RWPE2 (cell line): ENCODE measurements around the gene DNAJC10.

Experiments
- ATAC-seq: fragments of 200-7000 bp; cut with Tn5 transposase; 3 replicates; pipeline ENCODE4 v1.9.1; 2021; ENCODE audit warnings: low read depth
- DNase-seq: peaks from one replicate; pipeline ENCODE4 v3.0.0-alpha.2; 2020; ENCODE audit warnings: low spot score
- H3K27ac ChIP-seq: fragments of 450-650 bp; 2 replicates; pipeline ENCODE4 v1.5.1; 2017; ENCODE audit warnings: mild to moderate bottlenecking; ENCODE audit not compliant: poor library complexity, severe bottlenecking
- H3K27me3 ChIP-seq: fragments of 250-450 bp; sonication (Bioruptor Pico); 2 replicates; pipeline ENCODE4 v1.5.1; 2021; ENCODE audit warnings: mild to moderate bottlenecking, moderate library complexity; ENCODE audit not compliant: insufficient read depth, poor library complexity, severe bottlenecking
- H3K36me3 ChIP-seq: fragments of 250-450 bp; sonication (Bioruptor Pico); 2 replicates; pipeline ENCODE4 v1.5.1; 2020; ENCODE audit warnings: low read depth, mild to moderate bottlenecking, moderate library complexity
- H3K4me1 ChIP-seq: fragments of 250-450 bp; sonication (Bioruptor Pico); 2 replicates; pipeline ENCODE4 v1.5.1; 2021; ENCODE audit warnings: mild to moderate bottlenecking, moderate library complexity; ENCODE audit not compliant: insufficient read depth, poor library complexity, severe bottlenecking
- H3K4me3 ChIP-seq: fragments of 250-450 bp; sonication (Bioruptor Pico); 2 replicates; pipeline ENCODE4 v1.5.1; 2021; ENCODE audit warnings: mild to moderate bottlenecking, moderate library complexity; ENCODE audit not compliant: severe bottlenecking
- H3K9me3 ChIP-seq: fragments of 250-450 bp; sonication (Bioruptor Pico); 2 replicates; pipeline ENCODE4 v1.5.1; 2021; ENCODE audit warnings: mild to moderate bottlenecking, moderate library complexity; ENCODE audit not compliant: severe bottlenecking
- CTCF ChIP-seq: fragments of 450-650 bp; IDR thresholded peaks from one replicate; pipeline ENCODE4 v1.5.1; 2017; ENCODE audit warnings: mild to moderate bottlenecking, moderate library complexity; ENCODE audit not compliant: poor library complexity, severe bottlenecking

Gene DNAJC10

DNA sequence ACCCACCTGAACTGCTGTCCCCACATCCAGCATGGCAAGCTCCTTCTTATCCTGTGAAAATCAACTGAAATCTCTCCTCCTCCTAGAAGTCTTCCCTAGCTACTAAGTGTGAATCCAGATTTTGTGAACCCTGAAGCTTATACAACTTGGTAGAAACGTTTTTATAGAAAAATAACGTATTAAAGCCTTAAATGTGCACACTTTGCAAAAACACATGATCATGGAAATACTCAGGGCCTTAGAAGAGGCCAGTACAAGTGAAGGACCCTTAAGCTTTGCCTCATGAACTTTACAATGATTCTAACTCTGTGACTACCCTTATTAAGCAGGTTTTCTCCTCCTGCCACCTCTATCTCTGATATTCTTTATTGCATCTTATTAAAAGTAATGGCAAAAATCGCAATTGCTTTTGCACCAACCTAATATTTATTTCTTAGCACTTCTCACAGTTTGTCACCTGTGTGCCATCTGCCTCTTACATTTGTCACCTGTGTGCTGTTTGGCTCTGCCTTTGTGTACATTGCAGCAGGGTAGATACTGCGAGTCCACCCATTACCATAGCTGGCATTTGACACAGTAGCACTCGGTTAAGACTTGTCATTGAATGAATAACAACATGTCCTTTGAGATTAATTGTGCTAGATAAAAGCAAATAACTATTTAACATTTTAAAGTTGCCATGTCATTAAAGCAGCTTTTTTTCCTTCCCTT is 108.2 kb downstream of the DNAJC10 start:
- DNase-seq: no peak
- H3K4me3 ChIP-seq: no peak overlapping the region

DNA sequence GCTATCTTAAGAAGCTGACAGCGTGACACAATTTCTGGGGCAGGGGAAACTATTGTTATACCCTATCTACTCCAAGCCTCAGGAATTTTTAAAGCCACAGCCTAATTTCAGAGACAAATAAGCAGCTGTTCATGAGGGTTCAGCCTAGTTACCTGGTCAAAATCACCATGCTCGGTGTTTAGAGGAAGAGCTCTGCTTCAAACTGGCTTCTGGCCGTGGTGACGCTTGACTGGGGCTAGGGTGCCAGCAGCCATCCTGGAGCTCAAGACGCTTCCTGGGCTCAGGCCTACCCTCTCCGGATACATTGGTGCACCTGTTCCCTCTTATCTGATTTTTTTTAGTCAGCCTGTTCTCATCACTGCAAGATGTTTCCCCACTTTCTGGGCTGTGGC is 108.7 kb downstream of the DNAJC10 start:
- no peaks in the 10 kb centered on the region for H3K27me3 ChIP-seq
- TF ChIP-seq CTCF: no peak
- no peak for DNase-seq
- H3K4me1 ChIP-seq: no peaks in the 10 kb centered on the region
- ATAC-seq: no peak
- no peak overlapping the region for H3K27ac ChIP-seq
- H3K9me3 ChIP-seq: no peaks in the 10 kb centered on the region
- H3K36me3 ChIP-seq: no peaks in the 10 kb centered on the region
- no peak overlapping the region for H3K4me3 ChIP-seq

More for the DNA sequence above, 108.2 kb downstream of the DNAJC10 start:
- Histone ChIP-seq H3K36me3 (no peaks in the 10 kb centered on the region), H3K27me3 (no peaks in the 10 kb centered on the region), H3K27ac (no peak overlapping the region), H3K9me3 (no peaks in the 10 kb centered on the region), H3K4me1 (no peaks in the 10 kb centered on the region)
- no peak for TF ChIP-seq CTCF
- no peak for ATAC-seq

DNA sequence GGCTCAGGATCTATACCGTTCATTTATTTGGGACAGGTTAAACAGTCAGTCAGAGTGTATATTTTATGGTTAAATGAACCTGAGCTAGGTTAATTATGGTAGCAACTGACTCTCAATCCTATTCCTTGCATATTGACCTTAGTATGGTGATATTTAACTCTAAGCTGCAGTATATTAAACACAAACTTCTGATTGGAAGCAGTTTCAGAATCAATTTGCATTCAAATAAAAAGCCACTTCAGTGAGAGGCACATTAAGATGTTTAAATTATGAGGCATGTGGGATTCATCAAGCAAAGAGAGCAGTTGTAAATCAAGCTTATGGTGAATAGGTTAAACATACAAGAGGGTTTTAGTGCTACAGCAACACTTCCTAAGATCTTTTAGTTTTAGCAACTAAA is 110.0 kb downstream of the DNAJC10 start:
- H3K4me3 ChIP-seq: no peak overlapping the region
- no peaks in the 10 kb centered on the region for H3K4me1 ChIP-seq
- H3K9me3 ChIP-seq: no peaks in the 10 kb centered on the region
- ATAC-seq: no peak
- no peak overlapping the region for H3K27ac ChIP-seq
- no peak for TF ChIP-seq CTCF
- no peaks in the 10 kb centered on the region for H3K36me3 ChIP-seq
- H3K27me3 ChIP-seq: no peaks in the 10 kb centered on the region
- DNase-seq: no peak

DNA sequence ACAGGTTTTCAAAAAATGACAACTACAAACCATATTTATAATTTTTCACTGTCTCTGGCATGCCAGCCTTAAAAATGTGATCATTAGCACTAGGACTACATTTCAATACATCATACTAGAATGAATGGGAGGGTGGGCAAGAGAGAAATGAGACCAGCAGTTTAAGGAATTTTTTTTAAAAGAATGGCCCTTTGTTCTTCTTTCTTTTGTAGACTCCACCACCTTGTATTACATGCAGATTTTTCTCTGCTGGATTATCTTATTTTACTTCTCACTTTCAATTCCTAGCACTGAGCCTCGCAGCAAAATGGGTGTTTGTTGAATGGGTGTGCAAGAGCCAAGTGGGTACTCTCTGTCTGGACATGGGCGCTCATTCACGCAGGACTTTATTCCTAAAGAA is 110.4 kb downstream of the DNAJC10 start:
- H3K9me3 ChIP-seq: no peaks in the 10 kb centered on the region
- no peak for TF ChIP-seq CTCF
- DNase-seq: no peak
- H3K4me1 ChIP-seq: no peaks in the 10 kb centered on the region
- ATAC-seq: no peak
- no peaks in the 10 kb centered on the region for H3K27me3 ChIP-seq
- H3K27ac ChIP-seq: no peak overlapping the region
- no peaks in the 10 kb centered on the region for H3K36me3 ChIP-seq
- H3K4me3 ChIP-seq: no peak overlapping the region

DNA sequence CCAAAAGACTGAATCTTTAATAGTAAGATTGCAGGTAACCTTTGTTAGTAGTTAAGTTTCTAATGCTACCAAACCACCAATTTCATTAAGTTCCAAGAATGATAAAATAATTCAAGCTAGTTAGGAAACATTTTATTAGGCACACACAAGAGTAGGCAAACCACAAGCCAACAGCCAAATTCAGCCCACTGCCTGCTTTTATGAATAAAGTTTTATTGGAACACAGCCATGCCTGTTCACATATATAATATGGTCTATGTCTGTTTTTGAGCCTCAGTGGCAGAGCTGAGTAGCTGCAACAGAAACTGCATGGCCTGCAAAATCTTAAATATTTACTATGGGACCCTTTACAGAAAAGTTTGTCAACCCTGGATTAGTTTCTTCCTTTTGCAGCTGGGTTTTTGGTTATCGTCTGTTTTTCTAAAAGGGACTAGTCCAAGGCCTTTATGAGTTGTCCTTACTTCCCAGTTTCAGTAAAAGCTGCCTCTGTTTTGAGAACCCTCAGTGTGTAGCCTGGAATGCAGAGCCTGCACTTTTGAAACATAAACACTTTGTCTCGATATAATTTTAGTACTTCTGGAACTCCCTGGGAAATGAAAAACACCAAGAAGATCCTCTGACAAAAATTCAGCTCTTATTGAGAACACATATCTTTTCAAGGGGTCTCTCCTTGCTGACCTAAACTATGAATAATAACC is 111.3 kb downstream of the DNAJC10 start:
- Histone ChIP-seq H3K9me3 (no peaks in the 10 kb centered on the region), H3K27me3 (no peaks in the 10 kb centered on the region), H3K36me3 (no peaks in the 10 kb centered on the region), H3K4me1 (no peaks in the 10 kb centered on the region), H3K4me3 (no peak overlapping the region), H3K27ac (no peak overlapping the region)
- DNase-seq: no peak
- no peak for ATAC-seq
- no peak for TF ChIP-seq CTCF
